Fibroblast of the aortic adventitia (primary cell): ENCODE measurements around the gene PCDHA1. TPM values are rescaled to one million over a fixed set of nuclear protein-coding genes. Genes with fewer than 3 reads are reported as not detected.
A peak's percentile ranks its signal among the peaks of the same experiment; 100 is the strongest.

ENCODE experiments used
- DNase-seq: peaks from one replicate; pipeline ENCODE4 v3.0.0-alpha.2; 2010; ENCODE audit warnings: low read depth
- H3K4me3 ChIP-seq: 2 replicates; pipeline ENCODE4 v1.5.1; 2011; ENCODE audit warnings: low read depth, mild to moderate bottlenecking, control low read depth, low read length, moderate library complexity
- CTCF ChIP-seq: IDR thresholded peaks from 2 replicates; pipeline ENCODE4 v1.5.1; 2011; ENCODE audit warnings: mild to moderate bottlenecking, low read length, control low read depth, inconsistent platforms; ENCODE audit not compliant: insufficient read depth
- total RNA-seq: library from RNA; depleted of rRNA; stranded (reverse); fragments of >200 nt; gene quantifications from 2 replicates; pipeline ENCODE4 v1.2.3, GENCODE V29; 2012; ENCODE audit warnings: low replicate concordance

PCDHA1 gene
- 0.09 TPM in 1 of 2 replicates, not detected in the other for total RNA-seq

DNA sequence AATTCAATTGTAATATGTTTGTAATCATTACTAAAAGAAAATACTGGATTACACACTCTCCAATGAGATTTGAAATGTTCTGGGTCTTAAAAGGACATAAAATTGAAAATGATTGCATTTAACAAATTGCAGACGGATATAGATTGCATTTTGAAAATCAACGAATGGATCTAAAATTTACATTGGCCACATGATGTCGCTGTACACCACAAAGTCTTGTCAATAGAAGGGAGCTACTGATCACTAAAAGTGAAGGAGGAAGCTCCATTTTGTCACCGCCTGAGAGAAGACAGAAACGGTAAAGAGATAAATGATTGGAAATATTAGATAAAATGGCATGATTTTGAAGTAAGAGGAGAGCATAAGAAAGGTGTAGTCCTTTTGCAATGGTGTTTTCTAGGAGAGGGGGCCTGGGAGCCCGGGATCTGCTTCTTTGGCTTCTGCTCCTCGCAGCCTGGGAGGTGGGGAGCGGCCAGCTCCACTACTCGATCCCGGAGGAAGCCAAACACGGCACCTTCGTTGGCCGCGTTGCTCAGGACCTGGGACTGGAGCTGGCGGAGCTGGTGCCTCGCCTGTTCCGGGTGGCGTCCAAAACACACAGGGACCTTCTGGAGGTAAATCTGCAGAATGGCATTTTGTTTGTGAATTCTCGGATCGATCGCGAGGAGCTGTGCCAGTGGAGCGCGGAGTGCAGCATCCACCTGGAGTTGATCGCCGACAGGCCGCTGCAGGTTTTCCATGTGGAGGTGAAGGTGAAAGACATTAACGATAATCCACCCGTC, at the start of gene PCDHA1:
Gene PCDHA1 (plus strand): TSS at position 236 of the 782 bp plus-strand sequence.
- TF ChIP-seq CTCF: no peak
- DNase-seq: no peak
- no peak within 1 kb of the TSS for H3K4me3 ChIP-seq

- TF ChIP-seq CTCF: no peak
- no peak for DNase-seq
- no peak overlapping the region for H3K4me3 ChIP-seq
Measured at GRCh38 chr5:140737486-140737885, 48.5 kb upstream of the PCDHA1 start.

GRCh38 chr5:140741967-140742366, 44.0 kb upstream of the PCDHA1 start:
- H3K4me3 ChIP-seq: no peak overlapping the region
- no peak for DNase-seq
- no peak for TF ChIP-seq CTCF

GRCh38 chr5:140753561-140753960, 32.4 kb upstream of the PCDHA1 start:
- no peak for DNase-seq
- no peak for TF ChIP-seq CTCF
- H3K4me3 ChIP-seq: no peak overlapping the region

DNA sequence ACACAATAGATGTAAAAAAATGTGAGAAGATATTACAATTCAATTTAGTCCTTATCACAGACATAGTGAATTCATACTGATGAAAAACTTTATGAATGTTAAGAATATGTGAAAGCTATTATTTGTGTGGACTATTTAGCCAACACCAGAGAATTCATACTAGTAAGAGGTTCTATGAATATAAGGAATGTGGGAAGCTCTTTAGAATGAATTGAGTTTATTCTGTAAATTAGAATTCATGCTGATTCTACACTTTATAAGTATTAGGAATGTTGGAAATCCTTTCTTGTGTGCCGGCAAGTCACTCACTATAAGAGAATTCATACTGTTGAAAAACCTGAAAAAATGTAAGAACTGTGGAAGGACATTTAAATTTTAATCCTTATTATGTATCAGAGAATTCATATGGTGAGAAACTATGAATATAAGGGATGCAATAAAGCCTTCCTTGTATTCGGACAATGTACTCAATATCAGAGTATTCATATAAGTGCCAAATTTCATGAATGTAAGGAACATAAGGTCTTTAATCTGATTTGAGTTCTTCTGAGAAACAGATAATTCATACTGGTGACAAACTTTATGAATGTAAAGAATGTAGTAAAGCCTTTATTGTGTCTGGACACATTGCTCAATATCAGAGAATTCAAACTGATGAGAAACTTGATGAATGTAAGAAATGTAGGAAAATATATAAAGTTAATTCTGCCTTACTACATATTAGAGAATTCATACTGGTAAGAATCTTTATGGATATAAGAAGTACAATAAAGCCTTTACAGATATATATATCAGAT, 21.6 kb upstream of the PCDHA1 start:
- TF ChIP-seq CTCF: no peak
- DNase-seq: peak; percentile 2
- no peak overlapping the region for H3K4me3 ChIP-seq

- DNase-seq: no peak
Measured at GRCh38 chr5:140767444-140767843, 18.5 kb upstream of the PCDHA1 start.

More at GRCh38 chr5:140767444-140767843, 18.5 kb upstream of the PCDHA1 start:
- TF ChIP-seq CTCF: no peak
- no peak overlapping the region for H3K4me3 ChIP-seq
